H1 (cell line): Measurements from ENCODE around the gene PI4KB. TPM values are rescaled to one million over a fixed set of nuclear protein-coding genes. Genes with fewer than 3 reads are reported as not detected.

Experiments
- CTCF ChIA-PET: fragments of 300-600 bp; sonication (Branson Sonifier 250); formaldehyde crosslinking; loops from one replicate; lab custom pipeline; 2021; ENCODE audit not compliant: partially characterized antibody; lab: Charles Lee
- POLR2A ChIA-PET: fragments of 300-600 bp; sonication (Branson Sonifier 250); formaldehyde crosslinking; loops from one replicate; lab custom pipeline; 2021; ENCODE audit warnings: inconsistent platforms; ENCODE audit not compliant: partially characterized antibody; lab: Charles Lee
- DNase-seq, 2 experiments: peaks; one replicate each; pipeline versions ENCODE4 v3.0.0 to v3.0.0-alpha.2; 2010 to 2022; ENCODE audit warnings: low spot score in 2 of 2, low read depth in 1 of 2, mixed read lengths in 1 of 2
- FAIRE-seq: peaks from 2 replicates; lab custom pipeline; 2011; peaks lifted over from hg19 to GRCh38; lab: Jason Lieb, UNC
- H2AFZ ChIP-seq: 2 replicates; pipeline ENCODE4 v1.8.1; 2012; ENCODE audit warnings: low read length, inconsistent platforms
- H2AK5ac ChIP-seq: 2 replicates; pipeline ENCODE4 v1.6.1; 2013; ENCODE audit warnings: low read depth, low read length
- H2BK120ac ChIP-seq: replicated peaks from 2 replicates; pipeline ENCODE3; 2013; ENCODE audit warnings: low read depth, low read length, inconsistent platforms
- H2BK12ac ChIP-seq: 2 replicates; pipeline ENCODE4 v1.6.1; 2013; ENCODE audit warnings: low read depth, low read length
- H2BK15ac ChIP-seq: 2 replicates; pipeline ENCODE4 v1.6.1; 2013; ENCODE audit warnings: low read length
- H2BK20ac ChIP-seq: 2 replicates; pipeline ENCODE4 v1.6.1; 2013; ENCODE audit warnings: low read length
- H2BK5ac ChIP-seq: 2 replicates; pipeline ENCODE4 v1.6.1; 2013; ENCODE audit warnings: low read depth, low read length
- H3K14ac ChIP-seq: 2 replicates; pipeline ENCODE4 v1.6.1; 2013; ENCODE audit warnings: inconsistent platforms; ENCODE audit not compliant: insufficient read length
- H3K18ac ChIP-seq: 2 replicates; pipeline ENCODE4 v1.6.1; 2013; ENCODE audit warnings: low read length; ENCODE audit errors: extremely low read depth
- H3K23ac ChIP-seq: 2 replicates; pipeline ENCODE4 v1.6.1; 2013; ENCODE audit warnings: inconsistent platforms; ENCODE audit not compliant: insufficient read length
- H3K23me2 ChIP-seq: 2 replicates; pipeline ENCODE4 v1.6.1; 2013; ENCODE audit warnings: low read depth, low read length
- H3K27ac ChIP-seq: 2 replicates; pipeline ENCODE4 v1.6.1; 2011; ENCODE audit warnings: low read depth, low read length, inconsistent platforms
- H3K27me3 ChIP-seq, 4 experiments: replicated peaks in 1 of 4; 1 replicate in 1 of 4; 2 replicates in 3 of 4; pipeline versions ENCODE4 v1.6.1 to v1.8.1; 2011 to 2013; ENCODE audit warnings: low read length in 3 of 4, mild to moderate bottlenecking in 3 of 4, inconsistent platforms in 2 of 4, mixed read lengths in 2 of 4, moderate library complexity in 1 of 4; ENCODE audit not compliant: control insufficient read depth in 3 of 4, insufficient read depth in 3 of 4; ENCODE audit errors: extremely low read depth in 1 of 4
- H3K36me3 ChIP-seq, 4 experiments: 2 replicates each; pipeline versions ENCODE4 v1.6.1 to v1.8.1; 2011 to 2013; ENCODE audit warnings: mild to moderate bottlenecking in 4 of 4, low read length in 3 of 4, moderate library complexity in 2 of 4, control low read depth in 1 of 4, inconsistent platforms in 1 of 4; ENCODE audit not compliant: insufficient read depth in 4 of 4, control insufficient read depth in 2 of 4
- H3K4ac ChIP-seq: replicated peaks from 2 replicates; pipeline ENCODE3; 2013; ENCODE audit warnings: low read length, low read depth, mixed read lengths, inconsistent platforms; ENCODE audit not compliant: insufficient read length
- H3K4me1 ChIP-seq, 4 experiments: replicated peaks in 1 of 4; 1 replicate in 1 of 4; 2 replicates in 3 of 4; pipeline versions ENCODE4 v1.6.1 to v1.8.1; 2011 to 2013; ENCODE audit warnings: low read length in 3 of 4, inconsistent platforms in 2 of 4, mixed read lengths in 1 of 4; ENCODE audit not compliant: insufficient read depth in 4 of 4, control insufficient read depth in 3 of 4
- H3K4me2 ChIP-seq, 2 experiments: 2 replicates each; pipeline versions ENCODE4 v1.6.1 to v1.8.1; 2011 to 2013; ENCODE audit warnings: low read depth in 2 of 2, low read length in 2 of 2, control low read depth in 1 of 2, inconsistent platforms in 1 of 2, mild to moderate bottlenecking in 1 of 2; ENCODE audit not compliant: insufficient read depth in 1 of 2
- H3K4me3 ChIP-seq, 4 experiments: fragments of 200-600, 300-600 bp in 1 of 4; sonication (generic), shearing (Covaris generic), sonication (Bioruptor Twin) in 1 of 4; 2 replicates each; pipeline versions ENCODE4 v1.5.1 to v1.8.1; 2011 to 2016; ENCODE audit warnings: low read length in 4 of 4, low read depth in 3 of 4, control low read depth in 2 of 4, inconsistent platforms in 2 of 4, mild to moderate bottlenecking in 2 of 4, mixed read lengths in 1 of 4, moderate library complexity in 1 of 4; ENCODE audit not compliant: insufficient read depth in 2 of 4; ENCODE audit errors: extremely low read depth in 1 of 4
- H3K56ac ChIP-seq: replicated peaks from 2 replicates; pipeline ENCODE3; 2013; ENCODE audit warnings: low read depth, mild to moderate bottlenecking, mixed read lengths, low read length, inconsistent platforms; ENCODE audit not compliant: insufficient read length
- H3K79me1 ChIP-seq: 2 replicates; pipeline ENCODE4 v1.6.1; 2013; ENCODE audit warnings: low read depth, low read length, control low read depth
- H3K79me2 ChIP-seq, 2 experiments: 2 replicates each; pipeline versions ENCODE4 v1.6.1 to v1.8.1; 2012 to 2013; ENCODE audit warnings: low read length in 2 of 2, mild to moderate bottlenecking in 2 of 2, inconsistent platforms in 1 of 2; ENCODE audit not compliant: insufficient read depth in 2 of 2, control insufficient read depth in 1 of 2
- H3K9ac ChIP-seq, 4 experiments: replicated peaks in 1 of 4; 1 replicate in 1 of 4; 2 replicates in 3 of 4; pipeline versions ENCODE4 v1.6.1 to v1.8.1; 2011 to 2013; ENCODE audit warnings: low read depth in 3 of 4, low read length in 3 of 4, control low read depth in 2 of 4, mild to moderate bottlenecking in 2 of 4, moderate library complexity in 2 of 4, inconsistent platforms in 1 of 4; ENCODE audit errors: extremely low read depth in 1 of 4
- H3K9me3 ChIP-seq, 2 experiments: 2 replicates each; pipeline versions ENCODE4 v1.6.1 to v1.8.1; 2012 to 2013; ENCODE audit warnings: mild to moderate bottlenecking in 2 of 2, moderate library complexity in 2 of 2, control low read depth in 1 of 2, inconsistent platforms in 1 of 2, low read depth in 1 of 2, low read length in 1 of 2, mixed read lengths in 1 of 2; ENCODE audit not compliant: insufficient read depth in 2 of 2
- H4K20me1 ChIP-seq, 2 experiments: replicated peaks in 1 of 2; 2 replicates each; pipeline versions ENCODE3 to v1.8.1; 2011 to 2013; ENCODE audit warnings: inconsistent platforms in 2 of 2, low read length in 2 of 2, mild to moderate bottlenecking in 1 of 2; ENCODE audit not compliant: insufficient read depth in 2 of 2, control insufficient read depth in 1 of 2
- H4K5ac ChIP-seq: 2 replicates; pipeline ENCODE4 v1.6.1; 2013; ENCODE audit warnings: low read length, low read depth, mixed read lengths, inconsistent platforms; ENCODE audit not compliant: insufficient read length
- H4K8ac ChIP-seq: 2 replicates; pipeline ENCODE4 v1.8.0; 2013; ENCODE audit warnings: mild to moderate bottlenecking, moderate library complexity, low read length, inconsistent platforms; ENCODE audit not compliant: insufficient read depth; ENCODE audit errors: extremely low read depth
- H4K91ac ChIP-seq: replicated peaks from 2 replicates; pipeline ENCODE3; 2013; ENCODE audit warnings: low read length, mixed read lengths, inconsistent platforms; ENCODE audit not compliant: insufficient read length
- CBX8 ChIP-seq: fragments of 300-800, 300-1000 bp; sonication (generic); IDR thresholded peaks from 2 replicates; pipeline ENCODE4 v1.7.1; 2016; ENCODE audit warnings: low read depth, low read length, borderline replicate concordance
- CREB1 ChIP-seq: IDR thresholded peaks from 2 replicates; pipeline ENCODE4 v1.6.1; 2012; ENCODE audit warnings: inconsistent platforms
- E2F6 ChIP-seq: IDR thresholded peaks from 2 replicates; pipeline ENCODE4 v1.6.1; 2012; ENCODE audit warnings: inconsistent platforms
- KDM1A ChIP-seq: fragments of 200-600, 300-600 bp; sonication (generic); IDR thresholded peaks from 2 replicates; pipeline ENCODE4 v1.7.1; 2016; ENCODE audit warnings: mild to moderate bottlenecking, low read length, borderline replicate concordance
- KDM5A ChIP-seq: fragments of 200-600 bp; IDR thresholded peaks from 2 replicates; pipeline ENCODE4 v1.7.1; 2012; ENCODE audit warnings: mild to moderate bottlenecking, low read length, inconsistent platforms, mixed read lengths
- NANOG ChIP-seq: IDR thresholded peaks from 2 replicates; pipeline ENCODE4 v1.6.1; 2011; ENCODE audit warnings: low read length, low read depth, mild to moderate bottlenecking, inconsistent platforms; ENCODE audit not compliant: insufficient read depth, poor library complexity, severe bottlenecking
- TAF1 ChIP-seq: IDR thresholded peaks from 2 replicates; pipeline ENCODE4 v1.6.1; 2011; ENCODE audit warnings: mild to moderate bottlenecking, low read depth, low read length
- YY1 ChIP-seq: IDR thresholded peaks from 2 replicates; pipeline ENCODE4 v1.6.1; 2011; ENCODE audit warnings: low read depth, mild to moderate bottlenecking, low read length
- WGBS, 2 experiments: shearing (Covaris generic) in 1 of 2; methylation state at CpG; one replicate each; pipeline versions ENCODE4 v1.1.6 to v1.1.7; 2013 to 2015; ENCODE audit warnings: low lambda C conversion rate in 2 of 2, mixed read lengths in 2 of 2, inconsistent platforms in 1 of 2, low coverage in 1 of 2, missing lambda C conversion rate in 1 of 2; ENCODE audit not compliant: insufficient replicate concordance in 2 of 2, insufficient coverage in 1 of 2, insufficient read length in 1 of 2; ENCODE audit errors: extremely low coverage in 1 of 2, missing lambda C conversion rate in 1 of 2; 5-methylcytosine and 5-hydroxymethylcytosine counted together
- polyA plus RNA-seq, 7 experiments: library from polyadenylated mRNA; depleted of rRNA in 3 of 7; stranded (reverse) in 5 of 7; unstranded in 2 of 7; fragments of >200 nt in 5 of 7; fragments of 200-250 nt in 2 of 7; gene quantifications; 1 replicate in 5 of 7; 2 replicates in 1 of 7; 4 replicates in 1 of 7; pipeline versions ENCODE4 v1.2.1 to v1.2.3, GENCODE V29; 2011 to 2013; ENCODE audit warnings: missing spikeins in 2 of 7, mixed read lengths in 2 of 7
- total RNA-seq: library from RNA; stranded (reverse); fragmentation: NEBNext Ultra II Directional; extraction: Animal tissue kit (Norgen Biotek cat#: 25700); gene quantifications from 2 replicates; pipeline ENCODE4 v1.2.1, GENCODE V29; 2021

PI4KB gene
- total and polyA plus RNA-seq, 2 of the 8 experiments (the other 6 are each of a cell fraction or from before 2014, with no cell fraction given), result 30.1 to 37.1 TPM

GRCh38 chr1:151311011-151311410, 16.2 kb downstream of the PI4KB start:
- ChIA-PET CTCF (interaction anchor here (1.3 to 11.6 kb wide), 8 partner anchors 8 to 60 kb away, joined by 3 to 129 read pairs (median 12); no protein-coding TSS in a partner anchor), POLR2A (interaction anchor here (0.6 to 3.9 kb wide), 12 partner anchors 9 to 672 kb away, joined by 3 to 20 read pairs (median 6); partner anchors contain the start of genes PI4KB, RFX5 and VPS72)
- H3K4me1 ChIP-seq, result 0 out of 7 replicates have a peak, but pooled peaks cover 0 to 3% (median 0%) of the 10 kb centered on the region in 4 experiments
- H2BK15ac ChIP-seq, result no peak overlapping the region
- H2AFZ ChIP-seq, result no peak overlapping the region
- H3K23ac ChIP-seq, result no peak overlapping the region
- H3K79me1 ChIP-seq, result no peaks in the 10 kb centered on the region
- no peak overlapping the region for H3K27ac ChIP-seq
- peaks cover 0 to 3% of the 10 kb centered on the region in 2 experiments for H4K20me1 ChIP-seq
- no peaks in the 10 kb centered on the region for H3K79me2 ChIP-seq
- H2BK120ac ChIP-seq, result no peak overlapping the region
- H3K9ac ChIP-seq, result no peak overlapping the region
- no peaks in the 10 kb centered on the region for H3K9me3 ChIP-seq
- H3K14ac ChIP-seq, result no peak overlapping the region
- H3K56ac ChIP-seq, result no peak overlapping the region
- no peak overlapping the region for H2AK5ac ChIP-seq
- no peak overlapping the region for H4K91ac ChIP-seq
- H2BK12ac ChIP-seq, result no peak overlapping the region
- no peak overlapping the region for H3K4ac ChIP-seq
- no peak overlapping the region for H3K4me2 ChIP-seq
- H3K36me3 ChIP-seq, result peaks cover 7 to 37% (median 25%) of the 10 kb centered on the region in 4 experiments; a peak in 6 of 8 replicates
- H4K5ac ChIP-seq, result no peak overlapping the region
- no peak for DNase-seq
- H3K23me2 ChIP-seq, result no peaks in the 10 kb centered on the region
- H3K27me3 ChIP-seq, result no peaks in the 10 kb centered on the region
- H2BK20ac ChIP-seq, result no peak overlapping the region
- H4K8ac ChIP-seq, result no peak overlapping the region
- WGBS, 2 experiments, result 88% methylated on average over 4 of the region's 4 CpGs; no CpG with 5 or more reads in 1 of the 2 experiments
- FAIRE-seq, result no peak
- H2BK5ac ChIP-seq, result no peak overlapping the region
- no peak overlapping the region for H3K4me3 ChIP-seq
- no peak overlapping the region for H3K18ac ChIP-seq
- no peak for TF ChIP-seq CREB1
- TF ChIP-seq NANOG, result no peak
- TF ChIP-seq CBX8, result no peak
- TF ChIP-seq E2F6, result no peak
- TF ChIP-seq KDM5A, result no peak
- no peak for TF ChIP-seq KDM1A
- no peak for TF ChIP-seq TAF1
- TF ChIP-seq YY1, result no peak
